MCF 10A (cell line): ENCODE results near the gene GPR156. TPM values are rescaled to one million over a fixed set of nuclear protein-coding genes. Genes with fewer than 3 reads are reported as not detected.
"Not testable (repeated sequence)": the region's sequence is repeated elsewhere in the genome, so short reads cannot be mapped to it uniquely, and the experiment has no call there.

Experiments used
- BruUV-seq: library from RNA; stranded (reverse); fragments of 400-500 nt; replicated peaks from 2 replicates; lab custom pipeline; 2021; lab: Mats Ljungman, UMichigan
- CTCF ChIA-PET: fragments of 300-600 bp; sonication (Branson Sonifier 250); formaldehyde crosslinking; extraction: SDS; loops from one replicate; lab custom pipeline; 2021; ENCODE audit warnings: antibody characterized with exemption, inconsistent platforms; lab: Yijun Ruan, JAX
- POLR2A ChIA-PET: fragments of 300-600, 350-650 bp; sonication (Branson Sonifier 250); formaldehyde crosslinking; extraction: SDS; loops from one replicate; lab custom pipeline; 2020; ENCODE audit warnings: antibody characterized with exemption, inconsistent platforms; lab: Yijun Ruan, JAX
- DNase-seq: peaks from one replicate; pipeline ENCODE4 v3.0.0-alpha.2; 2018; ENCODE audit not compliant: unreplicated experiment
- H3K27ac Mint-ChIP-seq: one replicate; pipeline ENCODE4 v1.8.0; 2022; ENCODE audit warnings: mild to moderate bottlenecking, low read depth, mixed read lengths; ENCODE audit not compliant: unreplicated experiment
- H3K27me3 Mint-ChIP-seq: one replicate; pipeline ENCODE4 v1.8.0; 2022; ENCODE audit warnings: mixed read lengths; ENCODE audit not compliant: insufficient read depth, unreplicated experiment
- H3K36me3 Mint-ChIP-seq: one replicate; pipeline ENCODE4 v1.8.0; 2022; ENCODE audit warnings: mild to moderate bottlenecking, moderate library complexity, mixed read lengths; ENCODE audit not compliant: insufficient read depth, unreplicated experiment
- H3K4me1 Mint-ChIP-seq: one replicate; pipeline ENCODE4 v1.8.0; 2022; ENCODE audit warnings: mixed read lengths; ENCODE audit not compliant: insufficient read depth, unreplicated experiment
- H3K4me3 Mint-ChIP-seq: one replicate; pipeline ENCODE4 v1.8.0; 2022; ENCODE audit warnings: mild to moderate bottlenecking, moderate library complexity, mixed read lengths; ENCODE audit not compliant: unreplicated experiment
- H3K9me3 Mint-ChIP-seq: one replicate; pipeline ENCODE4 v1.8.0; 2022; ENCODE audit warnings: mixed read lengths; ENCODE audit not compliant: unreplicated experiment
- intact Hi-C: fragments of 100-400 bp; cut with micrococcal nuclease; formaldehyde crosslinking; loops from 2 replicates; pipeline ENCODE4 v1.14.1; 2022
- total RNA-seq: library from RNA; stranded (reverse); gene quantifications from 2 replicates; pipeline ENCODE4 v1.2.3, GENCODE V29; 2022
- TF ChIP-seq, protein P1 (sequence below): fragments of 200-600 bp; IDR thresholded peaks from one replicate; pipeline ENCODE4 v1.8.0; 2022; ENCODE audit warnings: antibody characterized with exemption, mild to moderate bottlenecking; ENCODE audit not compliant: unreplicated experiment

The GPR156 gene
- total RNA-seq, 1 experiment from 2014 or later: 0.72 TPM

DNA sequence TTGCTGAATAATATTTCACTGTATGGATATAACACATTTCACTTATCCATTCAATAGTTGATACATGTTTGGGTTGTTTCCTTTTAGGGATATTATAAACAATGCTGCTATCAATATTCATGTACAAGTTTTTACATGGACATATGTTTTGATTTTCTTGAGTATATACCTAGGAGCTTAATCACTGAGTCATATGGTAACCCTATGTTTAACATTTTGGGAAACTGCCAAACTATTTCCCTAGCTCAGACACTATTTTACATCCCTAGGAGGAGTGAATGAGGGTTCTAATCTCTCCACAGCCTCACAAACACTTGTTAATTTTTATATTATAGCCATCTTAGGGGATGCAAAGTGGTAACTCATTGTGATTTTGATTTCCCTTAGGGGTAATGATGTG is 66.0 kb downstream of the GPR156 start:
- Mint-ChIP-seq H3K9me3 (no peaks in the 10 kb centered on the region), H3K27me3 (no peaks in the 10 kb centered on the region), H3K4me3 (no peak overlapping the region), H3K27ac (no peak overlapping the region), H3K4me1 (peaks cover 3% of the 10 kb centered on the region), H3K36me3 (no peaks in the 10 kb centered on the region)
- intact Hi-C loops: no loop called here
- ChIA-PET POLR2A (no interaction called here), CTCF (interaction anchor here (0.6 to 1.3 kb wide), 3 partner anchors 10 to 436 kb away, joined by 3 read pairs; no protein-coding TSS in a partner anchor)
- peak; percentile 30 for DNase-seq
- no TSS peak for BruUV-seq
- TF ChIP-seq, protein P1, sequence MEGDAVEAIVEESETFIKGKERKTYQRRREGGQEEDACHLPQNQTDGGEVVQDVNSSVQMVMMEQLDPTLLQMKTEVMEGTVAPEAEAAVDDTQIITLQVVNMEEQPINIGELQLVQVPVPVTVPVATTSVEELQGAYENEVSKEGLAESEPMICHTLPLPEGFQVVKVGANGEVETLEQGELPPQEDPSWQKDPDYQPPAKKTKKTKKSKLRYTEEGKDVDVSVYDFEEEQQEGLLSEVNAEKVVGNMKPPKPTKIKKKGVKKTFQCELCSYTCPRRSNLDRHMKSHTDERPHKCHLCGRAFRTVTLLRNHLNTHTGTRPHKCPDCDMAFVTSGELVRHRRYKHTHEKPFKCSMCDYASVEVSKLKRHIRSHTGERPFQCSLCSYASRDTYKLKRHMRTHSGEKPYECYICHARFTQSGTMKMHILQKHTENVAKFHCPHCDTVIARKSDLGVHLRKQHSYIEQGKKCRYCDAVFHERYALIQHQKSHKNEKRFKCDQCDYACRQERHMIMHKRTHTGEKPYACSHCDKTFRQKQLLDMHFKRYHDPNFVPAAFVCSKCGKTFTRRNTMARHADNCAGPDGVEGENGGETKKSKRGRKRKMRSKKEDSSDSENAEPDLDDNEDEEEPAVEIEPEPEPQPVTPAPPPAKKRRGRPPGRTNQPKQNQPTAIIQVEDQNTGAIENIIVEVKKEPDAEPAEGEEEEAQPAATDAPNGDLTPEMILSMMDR: no peak

DNA sequence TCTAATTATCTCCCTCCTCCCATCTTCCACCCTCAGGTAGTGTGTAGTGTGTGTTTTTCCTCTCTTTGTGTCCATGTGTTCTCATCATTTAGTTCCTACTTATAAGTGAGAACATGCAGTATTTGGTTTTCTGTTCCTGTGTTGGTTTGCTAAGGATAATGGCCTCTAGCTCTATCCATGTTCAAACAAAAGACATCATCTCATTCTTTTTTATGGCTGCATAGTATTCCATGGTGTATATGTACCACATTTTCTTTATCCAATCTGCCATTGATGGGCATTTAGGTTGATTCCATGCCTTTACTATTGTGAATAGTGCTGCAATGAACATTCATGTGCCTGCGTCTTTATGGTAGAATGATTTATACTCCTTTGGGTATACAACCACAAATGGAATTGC is 68.4 kb downstream of the GPR156 start:
- BruUV-seq, H3K4me3 Mint-ChIP-seq, H3K9me3 Mint-ChIP-seq, H3K4me1 Mint-ChIP-seq, H3K27me3 Mint-ChIP-seq, intact Hi-C loops, H3K27ac Mint-ChIP-seq, H3K36me3 Mint-ChIP-seq, POLR2A ChIA-PET, DNase-seq: not testable (repeated sequence)
- CTCF ChIA-PET: interaction anchor here (0.6 to 1.2 kb wide), 2 partner anchors 10 to 25 kb away, joined by 3 read pairs; no protein-coding TSS in a partner anchor

DNA sequence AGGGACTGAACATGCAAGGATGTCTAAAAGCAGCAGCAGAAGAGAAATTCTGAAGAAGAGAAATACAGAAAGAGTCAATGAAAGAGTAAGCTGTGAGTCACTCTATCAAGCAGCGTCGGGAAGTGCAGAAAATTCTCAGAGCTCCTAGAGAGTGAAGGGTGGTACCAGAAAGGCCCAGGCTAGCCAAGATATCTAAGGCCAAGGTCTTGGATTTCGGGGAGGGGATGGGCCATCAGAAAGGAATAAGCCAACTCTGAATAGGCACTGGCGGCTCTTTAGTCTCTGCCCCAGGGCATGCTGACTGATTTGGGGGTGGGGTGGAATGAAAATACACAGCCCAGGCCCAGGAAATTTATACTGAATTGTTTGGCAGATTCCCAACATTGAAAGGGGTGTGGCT is 70.8 kb downstream of the GPR156 start:
- POLR2A ChIA-PET: interaction anchor here (1.0 to 1.5 kb wide), 2 partner anchors 8 to 11 kb away, joined by 5 read pairs; no protein-coding TSS in a partner anchor
- H3K4me3 Mint-ChIP-seq: no peak overlapping the region

DNA sequence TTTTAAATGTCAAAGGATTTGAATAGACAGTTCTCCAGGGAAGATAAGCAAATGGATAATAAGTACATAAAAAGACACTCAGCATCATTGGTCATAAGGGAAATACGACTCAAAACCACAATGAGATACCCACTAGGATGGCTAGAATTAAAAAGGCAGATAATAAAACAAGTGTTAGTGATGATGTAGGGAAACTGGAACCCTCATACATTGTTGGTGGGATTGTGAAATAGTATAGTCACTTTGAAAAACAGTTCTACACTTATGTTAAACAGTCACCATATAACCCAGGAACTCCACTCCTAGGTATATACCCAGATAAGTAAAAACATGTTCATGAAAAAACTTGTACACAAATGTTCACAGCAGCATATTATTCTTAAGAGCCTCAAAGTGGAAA is 72.5 kb downstream of the GPR156 start:
- CTCF ChIA-PET: no interaction called here
- DNase-seq: no peak
- TF ChIP-seq, protein P1: no peak
- no TSS peak for BruUV-seq
- Mint-ChIP-seq H3K27me3 (no peaks in the 10 kb centered on the region), H3K27ac (no peak overlapping the region), H3K36me3 (no peaks in the 10 kb centered on the region), H3K4me1 (peaks cover 6% of the 10 kb centered on the region), H3K9me3 (no peaks in the 10 kb centered on the region), H3K4me3 (no peak overlapping the region)
- POLR2A ChIA-PET: no interaction called here
- intact Hi-C loops: no loop called here

More for the DNA sequence above, 70.8 kb downstream of the GPR156 start:
- BruUV-seq: no TSS peak
- Mint-ChIP-seq H3K4me1 (peaks cover 6% of the 10 kb centered on the region), H3K27ac (no peak overlapping the region), H3K27me3 (no peaks in the 10 kb centered on the region), H3K36me3 (no peaks in the 10 kb centered on the region), H3K9me3 (no peaks in the 10 kb centered on the region)
- CTCF ChIA-PET: no interaction called here
- TF ChIP-seq, protein P1: no peak
- DNase-seq: peak; percentile 6
- intact Hi-C loops: no loop called here
